Peyer's patch (tissue), 4 donors: ENCODE results near the gene TMTC2.

Source experiments
- CTCF ChIP-seq, 6 experiments: fragments of 450-650 bp in 4 of 6; fragments of 200-600 bp in 2 of 6; sonication (generic) in 1 of 6; IDR thresholded peaks; one replicate each; pipeline ENCODE4 v1.5.1; 2017 to 2019; ENCODE audit warnings: antibody characterized with exemption in 6 of 6, mild to moderate bottlenecking in 3 of 6, moderate library complexity in 1 of 6
- POLR2A ChIP-seq, 2 donors: fragments of 450-650 bp; IDR thresholded peaks; one replicate each; pipeline ENCODE4 v1.5.1; 2017; ENCODE audit warnings: antibody characterized with exemption in 2 of 2, mild to moderate bottlenecking in 2 of 2, moderate library complexity in 2 of 2

- no peak for TF ChIP-seq CTCF (IDR thresholded peaks at IDR 0.05)
- TF ChIP-seq POLR2A (IDR thresholded peaks at IDR 0.05) = no peak
These were observed 286.9 kb downstream of the TMTC2 start for GRCh38 chr12:82973592-82973991.
